ENCODE results near the gene KY.
A peak's percentile ranks its signal among the peaks of the same experiment; 100 is the strongest.

Gene KY, protein sequence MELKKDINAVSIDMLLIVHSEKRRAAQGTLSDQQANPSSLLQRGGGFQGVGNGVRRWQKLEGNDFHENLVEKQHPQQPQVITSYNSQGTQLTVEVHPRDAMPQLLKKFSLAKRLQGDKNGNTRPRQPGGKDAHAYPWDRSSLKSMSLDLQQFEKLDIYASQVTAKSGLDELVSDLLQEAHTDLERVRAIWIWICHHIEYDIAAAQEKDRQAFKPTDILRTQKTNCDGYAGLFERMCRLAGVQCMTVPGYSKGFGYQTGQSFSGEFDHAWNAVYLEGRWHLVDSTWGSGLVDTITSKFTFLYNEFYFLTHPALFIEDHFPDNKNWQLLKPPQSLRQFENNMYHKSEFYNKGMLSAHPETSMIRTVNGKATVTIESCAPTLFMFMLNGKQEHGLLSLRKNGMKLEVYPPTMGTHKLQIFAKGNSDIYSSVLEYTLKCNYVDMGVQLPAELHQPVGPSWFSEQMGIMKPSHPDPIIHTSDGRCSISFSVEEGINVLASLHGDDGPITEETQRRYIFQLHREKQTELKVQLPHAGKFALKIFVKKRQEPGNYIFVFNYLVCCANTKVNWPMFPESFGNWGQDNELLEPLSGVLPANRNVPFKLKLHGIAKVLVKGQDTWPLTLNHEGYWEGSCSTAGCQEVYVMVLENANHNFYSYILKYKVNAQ

DNA sequence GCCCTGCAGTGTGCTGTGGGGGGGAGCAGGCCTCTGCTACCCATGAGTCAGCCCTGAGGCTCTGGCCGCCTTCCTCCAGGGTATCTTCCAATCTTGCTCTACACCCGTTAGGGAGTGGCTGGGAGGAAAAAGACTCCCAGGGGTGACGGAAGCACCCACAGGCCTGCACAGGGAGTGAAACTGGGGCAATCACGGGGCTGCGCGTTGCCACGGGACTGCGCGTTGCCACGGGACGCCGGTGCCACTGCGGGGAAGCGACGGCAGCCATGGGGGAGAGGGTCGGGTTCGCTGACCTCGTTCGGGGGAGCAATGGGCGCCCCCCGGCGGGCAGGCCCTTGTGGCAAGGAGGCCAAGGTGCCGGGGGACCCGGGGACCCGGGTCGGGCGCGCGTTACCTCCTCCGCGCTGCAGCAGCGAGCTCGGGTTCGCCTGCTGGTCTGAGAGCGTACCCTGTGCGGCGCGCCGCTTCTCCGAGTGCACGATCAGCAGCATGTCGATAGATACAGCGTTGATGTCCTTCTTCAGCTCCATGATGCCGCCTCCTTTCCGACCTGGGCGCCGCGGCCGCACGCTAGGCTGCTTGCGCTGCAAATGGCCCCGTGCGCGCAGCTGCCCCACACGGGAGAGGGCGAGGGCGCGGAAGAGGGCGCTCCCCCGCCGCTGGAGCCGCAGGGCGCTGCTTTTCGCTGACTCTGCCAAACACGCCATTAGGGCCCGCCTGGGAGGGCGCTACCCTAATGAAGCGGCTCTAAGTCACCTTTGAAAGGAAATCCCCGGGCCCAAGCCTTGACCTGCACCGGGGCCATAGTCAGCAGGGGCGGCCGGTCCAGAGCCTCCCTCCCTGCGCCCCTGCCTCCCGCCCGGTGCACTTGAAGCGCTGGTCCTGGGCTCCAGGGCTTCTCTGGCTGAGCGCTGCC is at the start of gene KY:
Gene KY, minus strand, starts transcription at position 592 of the 916 bp plus-strand sequence. Its CDS starts 62 bp downstream, at position 530.
- peak; percentile 34 to 92 (median 64) for DNase-seq

DNA sequence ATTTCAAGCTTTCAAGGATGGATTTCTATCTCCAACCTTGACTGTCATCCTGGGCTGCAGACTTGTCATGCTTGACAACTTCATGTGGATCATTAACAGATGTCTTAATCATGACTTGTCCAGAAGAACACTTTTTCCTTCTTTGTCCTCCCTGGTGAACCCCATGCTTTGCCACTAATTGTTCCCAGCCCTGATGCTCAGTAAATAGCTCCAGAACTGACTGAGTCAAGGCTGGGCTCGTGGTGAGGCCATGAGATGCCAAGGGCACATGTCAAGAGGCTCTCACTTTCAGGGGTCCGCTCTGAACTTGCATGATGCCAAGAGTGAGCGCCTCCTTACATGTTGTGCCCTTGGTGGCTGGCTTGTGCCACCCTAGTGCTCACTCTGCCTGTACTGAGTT is 48.9 kb upstream of the KY start:
- no peak for DNase-seq
- intact Hi-C loops (cut with DNase I), result no loop called here

More for the DNA sequence above, at the start of gene KY:
- intact Hi-C loops (cut with DNase I), result no loop called here

GRCh38 chr3:134699141-134699711 is 48.4 kb upstream of the KY start:
- DNase-seq, result no peak
- intact Hi-C loops (cut with DNase I), result no loop called here

GRCh38 chr3:134697830-134698689 is 47.2 kb upstream of the KY start:
- intact Hi-C loops (cut with DNase I), result no loop called here
- peak in 3 of 10 donors; percentile 25 to 63 (median 32) for DNase-seq

DNA sequence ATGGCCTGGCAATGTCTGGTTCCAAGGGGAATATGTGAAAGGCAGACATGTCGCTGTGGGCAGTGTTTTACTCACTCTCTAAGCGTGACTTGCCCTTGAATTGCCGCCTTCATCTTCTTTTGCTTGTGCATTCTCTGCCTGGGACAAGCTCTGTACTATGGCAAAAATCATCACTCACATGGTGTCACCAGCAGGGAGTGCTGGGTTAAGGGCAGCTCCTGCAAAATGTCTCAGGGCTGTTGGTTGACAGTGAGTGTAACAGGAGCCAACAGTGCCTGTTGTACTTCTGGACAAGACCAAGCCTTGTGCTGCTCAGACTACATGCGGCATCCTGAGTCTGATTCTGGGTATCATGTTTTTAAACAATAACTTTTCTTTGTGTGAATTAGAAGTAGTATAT is 45.3 kb upstream of the KY start:
- no peak for DNase-seq
- intact Hi-C loops (cut with DNase I), result no loop called here

DNA sequence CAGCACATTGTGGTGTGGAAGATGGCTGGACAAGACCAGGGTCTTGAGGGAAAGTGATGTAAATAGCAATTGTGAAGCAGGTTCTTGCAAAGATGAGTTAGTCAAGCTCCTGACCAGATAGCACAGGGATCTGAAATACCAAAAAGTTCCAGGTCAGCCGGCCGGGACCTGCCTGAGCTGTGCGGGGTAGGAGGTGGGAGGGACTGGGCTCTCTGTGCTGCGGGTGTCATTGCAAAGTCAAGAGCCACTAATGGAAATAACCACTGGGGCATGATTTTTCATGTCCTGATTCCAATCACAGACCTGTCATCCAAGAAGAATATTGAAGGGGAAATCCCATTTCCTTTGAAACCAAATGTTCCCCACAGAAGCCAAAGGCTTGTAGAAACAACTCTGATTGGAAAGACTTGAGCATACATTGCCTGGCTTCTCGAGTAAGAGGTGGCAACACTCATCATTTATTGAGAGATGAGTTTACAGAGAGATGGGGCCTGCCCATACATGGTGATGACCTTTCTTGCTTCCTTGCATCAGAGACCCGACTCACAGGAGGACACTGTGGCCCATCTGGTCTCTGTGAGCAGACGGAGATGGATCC is 44.2 kb upstream of the KY start:
- DNase-seq, result no peak
- intact Hi-C loops (cut with DNase I), result no loop called here

GRCh38 chr3:134694466-134694865 is 43.6 kb upstream of the KY start:
- intact Hi-C loops (cut with DNase I), result no loop called here
- peak in 1 of 10 donors; percentile 67 for DNase-seq

DNA sequence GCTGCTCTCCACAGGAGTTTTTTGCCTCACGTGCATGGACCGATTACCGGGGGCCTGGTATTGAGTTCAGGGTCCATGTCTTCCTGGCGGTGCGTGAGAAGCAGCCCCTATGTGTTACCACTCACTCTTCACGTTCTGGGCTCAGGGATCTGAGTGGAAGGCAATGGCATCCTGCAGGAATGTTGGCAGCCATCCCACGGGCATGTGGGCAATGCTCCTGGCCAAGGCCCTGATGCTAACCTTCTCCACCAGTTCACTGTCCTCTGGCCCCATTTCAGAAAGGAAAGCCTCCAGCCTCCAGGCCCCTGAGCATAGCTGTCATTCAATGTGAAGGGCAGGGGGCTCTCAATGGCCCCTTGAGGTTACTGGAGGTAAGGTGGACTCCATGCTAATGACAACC is 43.0 kb upstream of the KY start:
- peak in 1 of 10 donors; percentile 66 for DNase-seq
- intact Hi-C loops (cut with DNase I), result no loop called here

DNA sequence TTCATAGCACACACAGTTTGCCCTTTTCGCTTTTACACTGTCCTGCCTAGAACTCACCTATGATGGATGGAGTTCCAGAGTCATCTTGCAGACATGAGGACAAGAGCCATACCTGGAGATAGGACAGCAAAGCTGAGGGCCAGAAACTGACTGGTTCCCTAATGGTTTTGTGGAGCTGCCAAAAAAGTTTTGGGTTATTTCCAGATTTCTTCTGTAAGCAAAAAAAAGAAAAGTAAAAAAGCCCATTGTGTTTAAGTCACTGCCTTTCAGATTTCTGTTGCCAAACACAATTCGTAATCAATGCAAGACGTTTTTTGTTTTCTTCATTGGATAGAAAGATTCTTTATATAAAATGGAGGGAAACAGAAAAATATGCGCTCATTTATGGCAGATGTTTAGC is 42.4 kb upstream of the KY start:
- no peak for DNase-seq
- intact Hi-C loops (cut with DNase I), result no loop called here

DNA sequence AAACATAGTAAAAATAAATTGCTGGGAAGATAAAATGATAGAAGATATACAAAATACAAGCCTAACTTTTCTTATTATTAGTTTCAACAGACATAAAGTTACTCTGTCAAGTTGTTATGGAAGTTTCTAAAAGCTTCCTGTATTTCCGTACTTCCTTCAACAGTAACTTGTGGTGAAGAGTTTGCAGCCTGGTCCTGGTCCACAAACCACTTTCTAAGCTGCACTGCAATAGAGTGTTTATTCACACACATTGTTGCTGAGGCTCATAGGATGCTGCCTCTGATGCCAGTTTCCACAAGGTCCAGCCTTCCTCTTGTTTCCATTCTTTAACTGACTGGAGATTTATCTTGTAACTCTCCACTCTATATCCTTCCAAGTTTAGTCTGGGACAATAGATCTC is 39.4 kb upstream of the KY start:
- DNase-seq, result no peak
- intact Hi-C loops (cut with DNase I), result no loop called here

DNA sequence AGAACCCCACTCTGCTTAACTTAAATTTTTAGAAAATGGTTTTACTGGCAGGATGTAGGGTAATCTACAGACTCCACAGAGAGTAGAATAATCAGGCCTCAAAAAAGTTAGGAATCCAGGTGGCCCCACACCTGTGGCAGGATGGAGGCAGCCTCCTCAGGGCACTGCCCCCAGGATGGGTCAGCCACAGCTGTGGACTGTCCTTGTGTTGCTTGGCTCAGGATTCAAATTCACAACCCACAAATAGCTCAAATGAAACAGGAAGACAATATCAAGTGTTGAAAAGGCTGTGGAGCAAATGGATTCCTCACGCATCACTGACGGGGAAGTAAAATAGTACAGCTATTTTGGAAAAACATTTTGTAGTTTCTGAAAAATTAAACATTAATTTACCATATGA is 36.8 kb upstream of the KY start:
- intact Hi-C loops (cut with DNase I), result no loop called here

GRCh38 chr3:134685929-134686802 is 35.3 kb upstream of the KY start:
- intact Hi-C loops (cut with DNase I), result no loop called here
- DNase-seq, result peak in 1 of 10 donors; percentile 20

More for the DNA sequence above, 36.8 kb upstream of the KY start:
- DNase-seq, result no peak

GRCh38 chr3:134682196-134682880 is 31.5 kb upstream of the KY start:
- DNase-seq, result no peak
- intact Hi-C loops (cut with DNase I), result no loop called here

- intact Hi-C loops (cut with DNase I), result no loop called here
These were observed 30.7 kb upstream of the KY start for GRCh38 chr3:134681522-134681900.

GRCh38 chr3:134680796-134681521 is 30.1 kb upstream of the KY start:
- DNase-seq, result peak in 2 of 10 donors; percentile 51 to 59
- intact Hi-C loops (cut with DNase I), result no loop called here

More at GRCh38 chr3:134681522-134681900, 30.7 kb upstream of the KY start:
- peak in 3 of 10 donors; percentile 31 to 84 (median 41) for DNase-seq

DNA sequence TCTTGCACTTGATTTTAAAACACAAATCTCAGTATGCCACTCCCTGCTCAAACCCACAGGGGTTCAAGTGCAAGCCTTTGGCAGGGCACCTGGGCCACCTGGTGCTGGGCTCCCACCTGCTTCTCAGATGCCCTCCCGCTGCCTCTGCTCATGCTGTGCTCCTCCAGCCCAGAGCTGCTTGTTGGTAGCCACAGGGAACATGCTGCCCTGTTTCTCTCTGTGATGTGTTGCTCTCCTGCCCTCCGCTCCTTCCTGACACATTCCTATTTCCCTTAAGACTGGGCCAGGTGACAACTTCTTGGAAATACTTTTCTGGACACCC is 27.1 kb upstream of the KY start:
- intact Hi-C loops (cut with DNase I), result no loop called here
- DNase-seq, result peak in 1 of 10 donors; percentile 79
